Ascending aorta (tissue), 2 donors: ENCODE results near the gene SLIT3. TPM values are rescaled to one million over a fixed set of nuclear protein-coding genes. Genes with fewer than 3 reads are reported as not detected.

ENCODE experiments used
- DNase-seq, 2 donors: peaks; one replicate each; pipeline ENCODE4 v3.0.0-alpha.2; 2019; ENCODE audit warnings: low spot score in 2 of 2
- H3K27ac ChIP-seq, 2 donors: fragments of 200-600 bp; sonication (generic); one replicate each; pipeline ENCODE4 v1.5.1; 2016 to 2017; ENCODE audit warnings: mild to moderate bottlenecking in 1 of 2
- H3K27me3 ChIP-seq: fragments of 200-600 bp; sonication (generic); one replicate; pipeline ENCODE4 v1.5.1; 2017
- H3K36me3 ChIP-seq, 2 donors: fragments of 200-600 bp; sonication (generic); one replicate each; pipeline ENCODE4 v1.5.1; 2016
- H3K4me1 ChIP-seq, 2 donors: fragments of 200-600 bp; sonication (generic); one replicate each; pipeline ENCODE4 v1.5.1; 2016 to 2017; ENCODE audit warnings: mild to moderate bottlenecking in 1 of 2
- H3K4me3 ChIP-seq, 2 donors: fragments of 200-600 bp; sonication (generic); one replicate each; pipeline ENCODE4 v1.5.1; 2016 to 2017; ENCODE audit warnings: mild to moderate bottlenecking in 1 of 2
- H3K9me3 ChIP-seq, 2 donors: fragments of 200-600 bp; sonication (generic); one replicate each; pipeline ENCODE4 v1.5.1; 2016
- intact Hi-C: fragments of 100-400 bp; cut with DNase I; formaldehyde crosslinking; loops from one replicate; pipeline ENCODE4 v1.15.1; 2023
- total RNA-seq: library from RNA; depleted of rRNA; stranded (reverse); fragments of >200 nt; gene quantifications from one replicate; pipeline ENCODE4 v1.1.0, GENCODE V29; 2016
- TF ChIP-seq, protein P1 (sequence below), 3 experiments: fragments of 200-600 bp in 2 of 3; fragments of 450-650 bp in 1 of 3; sonication (generic) in 2 of 3; IDR thresholded peaks; one replicate each; pipeline ENCODE4 v1.5.1; 2016 to 2019; ENCODE audit warnings: antibody characterized with exemption in 3 of 3, mild to moderate bottlenecking in 1 of 3, moderate library complexity in 1 of 3

Gene SLIT3
- total RNA-seq, 1 donor from 2014 or later, result 128 TPM

- intact Hi-C loops, result loop anchor here (5.0 kb wide), 2 partner anchors 59 to 304 kb away; no protein-coding TSS in a partner anchor
- no peaks in the 10 kb centered on the region for H3K9me3 ChIP-seq
- no peaks in the 10 kb centered on the region for H3K27me3 ChIP-seq
- H3K27ac ChIP-seq, result peak overlapping the region in 1 of 2 donors; percentile 70
- peaks cover 0 to 3% of the 10 kb centered on the region in 2 donors for H3K4me1 ChIP-seq
- no peak overlapping the region for H3K4me3 ChIP-seq
- TF ChIP-seq, protein P1, sequence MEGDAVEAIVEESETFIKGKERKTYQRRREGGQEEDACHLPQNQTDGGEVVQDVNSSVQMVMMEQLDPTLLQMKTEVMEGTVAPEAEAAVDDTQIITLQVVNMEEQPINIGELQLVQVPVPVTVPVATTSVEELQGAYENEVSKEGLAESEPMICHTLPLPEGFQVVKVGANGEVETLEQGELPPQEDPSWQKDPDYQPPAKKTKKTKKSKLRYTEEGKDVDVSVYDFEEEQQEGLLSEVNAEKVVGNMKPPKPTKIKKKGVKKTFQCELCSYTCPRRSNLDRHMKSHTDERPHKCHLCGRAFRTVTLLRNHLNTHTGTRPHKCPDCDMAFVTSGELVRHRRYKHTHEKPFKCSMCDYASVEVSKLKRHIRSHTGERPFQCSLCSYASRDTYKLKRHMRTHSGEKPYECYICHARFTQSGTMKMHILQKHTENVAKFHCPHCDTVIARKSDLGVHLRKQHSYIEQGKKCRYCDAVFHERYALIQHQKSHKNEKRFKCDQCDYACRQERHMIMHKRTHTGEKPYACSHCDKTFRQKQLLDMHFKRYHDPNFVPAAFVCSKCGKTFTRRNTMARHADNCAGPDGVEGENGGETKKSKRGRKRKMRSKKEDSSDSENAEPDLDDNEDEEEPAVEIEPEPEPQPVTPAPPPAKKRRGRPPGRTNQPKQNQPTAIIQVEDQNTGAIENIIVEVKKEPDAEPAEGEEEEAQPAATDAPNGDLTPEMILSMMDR (IDR thresholded peaks at IDR 0.05), result no peak
- DNase-seq, result no peak
- peaks cover 0 to 9% of the 10 kb centered on the region in 2 donors for H3K36me3 ChIP-seq
Observed at GRCh38 chr5:168683247-168683926, 617.6 kb downstream of the SLIT3 start.

- TF ChIP-seq, protein P1 (IDR thresholded peaks at IDR 0.05), result no peak
- peaks cover 0 to 3% of the 10 kb centered on the region in 2 donors for H3K4me1 ChIP-seq
- no peak overlapping the region for H3K4me3 ChIP-seq
- H3K27me3 ChIP-seq, result no peaks in the 10 kb centered on the region
- H3K9me3 ChIP-seq, result no peaks in the 10 kb centered on the region
- DNase-seq, result peak in 1 of 2 donors; percentile 75
- intact Hi-C loops, result loop anchor here (2.0 to 5.0 kb wide), 3 partner anchors 61 to 899 kb away; no protein-coding TSS in a partner anchor
- peaks cover 0 to 9% of the 10 kb centered on the region in 2 donors for H3K36me3 ChIP-seq
- H3K27ac ChIP-seq, result peak overlapping the region; percentile 67 to 70
Observed at GRCh38 chr5:168681556-168682183, 619.3 kb downstream of the SLIT3 start.

- no peaks in the 10 kb centered on the region for H3K9me3 ChIP-seq
- H3K27me3 ChIP-seq, result no peaks in the 10 kb centered on the region
- peaks cover 0 to 3% of the 10 kb centered on the region in 2 donors for H3K4me1 ChIP-seq
- DNase-seq, result no peak
- peaks cover 0 to 5% of the 10 kb centered on the region in 2 donors for H3K36me3 ChIP-seq
- TF ChIP-seq, protein P1 (IDR thresholded peaks at IDR 0.05), result no peak
- intact Hi-C loops, result loop anchor here (2.0 to 5.0 kb wide), 3 partner anchors 62 to 900 kb away; no protein-coding TSS in a partner anchor
- peak overlapping the region; percentile 6 to 67 for H3K27ac ChIP-seq
- H3K4me3 ChIP-seq, result no peak overlapping the region
Observed at GRCh38 chr5:168680395-168680794, 620.5 kb downstream of the SLIT3 start.

DNA sequence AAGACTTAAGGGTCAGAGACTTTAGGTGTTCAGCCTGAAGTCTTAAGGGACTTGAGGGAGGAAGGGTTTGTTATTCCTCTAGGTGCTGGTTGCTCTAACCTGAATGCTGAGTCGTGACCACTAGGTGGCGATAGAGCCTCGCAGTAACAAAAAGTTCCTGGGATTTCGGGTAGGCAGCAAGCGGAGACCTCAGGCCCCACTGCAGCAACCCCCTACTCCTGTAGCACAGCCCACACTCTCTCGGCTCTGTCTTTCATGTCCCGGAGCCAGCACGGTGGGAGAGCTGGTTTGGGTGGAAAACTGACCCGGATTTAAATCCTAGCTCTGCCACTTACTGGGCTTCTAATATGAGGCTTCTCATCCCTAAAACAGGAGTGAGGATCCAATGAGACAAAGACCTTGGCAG lies 621.4 kb downstream of the SLIT3 start:
- Histone ChIP-seq H3K9me3 (no peaks in the 10 kb centered on the region), H3K4me1 (peaks cover 0 to 3% of the 10 kb centered on the region in 2 donors), H3K36me3 (no peaks in the 10 kb centered on the region), H3K27me3 (no peaks in the 10 kb centered on the region), H3K4me3 (no peak overlapping the region), H3K27ac (no peak overlapping the region)
- TF ChIP-seq, protein P1 (IDR thresholded peaks at IDR 0.05), result peak; percentile 68 to 94 (median 83)
- intact Hi-C loops, result loop anchor here (1.0 kb wide), 1 partner anchor 623 kb away; no protein-coding TSS in a partner anchor
- peak in 1 of 2 donors; percentile 83 for DNase-seq

DNA sequence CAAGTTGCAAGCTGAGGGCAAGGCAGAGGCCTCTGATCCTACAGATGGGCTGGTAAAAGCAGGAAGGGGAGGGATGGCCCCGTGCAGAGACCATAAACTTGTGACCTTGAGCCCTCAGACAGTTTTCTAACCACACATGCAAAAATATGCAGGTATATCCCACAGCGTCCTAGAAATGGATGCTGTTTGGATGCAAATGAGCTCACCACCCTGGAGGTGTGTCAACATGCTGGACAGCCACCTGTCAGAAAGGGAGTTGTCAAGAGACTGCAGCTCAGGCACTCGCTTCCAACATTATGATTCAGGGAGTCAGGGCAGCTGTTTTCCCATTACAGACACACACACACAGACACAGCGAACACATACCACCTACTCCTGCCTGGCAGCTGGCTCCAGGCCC lies 624.4 kb downstream of the SLIT3 start:
- intact Hi-C loops, result no loop called here

More for the DNA sequence above, 624.4 kb downstream of the SLIT3 start:
- Histone ChIP-seq H3K9me3 (no peaks in the 10 kb centered on the region), H3K27ac (no peak overlapping the region), H3K27me3 (no peaks in the 10 kb centered on the region), H3K4me1 (peaks cover 0 to 3% of the 10 kb centered on the region in 2 donors), H3K36me3 (peaks cover 0 to 8% of the 10 kb centered on the region in 2 donors), H3K4me3 (no peak overlapping the region)
- no peak for DNase-seq
- TF ChIP-seq, protein P1 (IDR thresholded peaks at IDR 0.05), result no peak
